DOHH2 (cell line): Measurements from ENCODE around the gene YTHDF2.
A peak's percentile ranks its signal among the peaks of the same experiment; 100 is the strongest.

ENCODE experiments used
- H3F3A ChIP-seq: fragments of 200-600 bp; sonication (generic), shearing (Covaris generic); 2 replicates; pipeline ENCODE4 v1.6.0; 2016; ENCODE audit warnings: antibody characterized with exemption, mild to moderate bottlenecking; ENCODE audit not compliant: control insufficient read depth, insufficient read depth
- H3K27ac ChIP-seq: fragments of 200-600 bp; sonication (generic); 2 replicates; pipeline ENCODE4 v1.5.1; 2014; ENCODE audit warnings: low read depth, mild to moderate bottlenecking, low read length, moderate library complexity
- H3K27me3 ChIP-seq: fragments of 200-600 bp; sonication (generic); 2 replicates; pipeline ENCODE4 v1.6.1; 2014; ENCODE audit warnings: mild to moderate bottlenecking, low read length, mixed read lengths; ENCODE audit not compliant: control insufficient read depth
- H3K36me3 ChIP-seq: fragments of 200-600 bp; sonication (generic); 2 replicates; pipeline ENCODE4 v1.6.1; 2014; ENCODE audit warnings: mild to moderate bottlenecking, low read length, moderate library complexity, mixed read lengths; ENCODE audit not compliant: control insufficient read depth
- H3K4me1 ChIP-seq: fragments of 200-600 bp; sonication (generic); 2 replicates; pipeline ENCODE4 v1.6.1; 2014; ENCODE audit warnings: mild to moderate bottlenecking, low read length, mixed read lengths; ENCODE audit not compliant: control insufficient read depth
- H3K4me2 ChIP-seq: fragments of 200-600 bp; sonication (generic); 2 replicates; pipeline ENCODE4 v1.6.0; 2014; ENCODE audit warnings: mild to moderate bottlenecking, low read length, moderate library complexity
- H3K4me3 ChIP-seq: fragments of 200-600 bp; sonication (generic); 2 replicates; pipeline ENCODE4 v1.5.1; 2014; ENCODE audit warnings: mild to moderate bottlenecking, low read length, mixed read lengths
- H3K79me2 ChIP-seq: fragments of 200-600 bp; sonication (generic); 2 replicates; pipeline ENCODE4 v1.6.1; 2014; ENCODE audit warnings: mild to moderate bottlenecking, low read length, mixed read lengths; ENCODE audit not compliant: control insufficient read depth
- H3K9me2 ChIP-seq: fragments of 200-600 bp; sonication (generic); replicated peaks from 2 replicates; pipeline ENCODE4 v1.6.1; 2014; ENCODE audit warnings: mild to moderate bottlenecking, low read length, mixed read lengths; ENCODE audit not compliant: control insufficient read depth
- H3K9me3 ChIP-seq: fragments of 200-600 bp; sonication (generic); 2 replicates; pipeline ENCODE4 v1.6.1; 2014; ENCODE audit warnings: antibody characterized with exemption, low read length, mixed read lengths; ENCODE audit not compliant: control insufficient read depth, insufficient read depth
- H4K20me1 ChIP-seq: fragments of 200-600 bp; sonication (generic); 2 replicates; pipeline ENCODE4 v1.6.0; 2014; ENCODE audit warnings: low read depth, mild to moderate bottlenecking, antibody characterized with exemption, low read length, moderate library complexity; ENCODE audit not compliant: control insufficient read depth, insufficient read depth
- EZH2phosphoT487 ChIP-seq: fragments of 200-600 bp; sonication (generic); IDR thresholded peaks from 2 replicates; pipeline ENCODE4 v1.6.1; 2017; ENCODE audit warnings: borderline replicate concordance, mild to moderate bottlenecking, antibody characterized with exemption, low read length, moderate library complexity, mixed read lengths
- TF ChIP-seq, protein P1 (sequence below): fragments of 200-600 bp; sonication (generic); IDR thresholded peaks from one replicate; pipeline ENCODE4 v1.5.1; 2014; ENCODE audit warnings: antibody characterized with exemption, mild to moderate bottlenecking, low read depth, low read length; ENCODE audit not compliant: poor library complexity, severe bottlenecking

YTHDF2 gene

DNA sequence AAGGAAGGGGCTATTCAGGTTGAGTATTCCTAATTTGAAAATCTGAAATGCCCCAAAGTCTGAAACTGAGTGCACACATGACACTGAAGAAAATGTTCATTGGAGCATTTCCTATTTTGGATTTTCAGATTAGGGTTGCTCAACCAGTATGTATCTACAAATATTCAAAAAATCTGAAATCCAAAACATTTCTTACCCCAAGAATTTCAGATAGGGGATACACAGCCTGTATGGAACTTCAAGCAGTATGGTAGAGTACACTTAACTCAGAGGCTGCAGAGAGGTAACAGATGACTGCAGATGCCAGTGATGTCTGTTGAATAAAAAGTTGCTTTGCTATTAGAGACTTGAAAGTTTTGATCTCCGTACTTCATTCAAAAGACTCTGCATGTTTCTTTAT, 19.0 kb downstream of the YTHDF2 start:
- H3K79me2 ChIP-seq, result peaks cover 100% of the 10 kb centered on the region
- H3K9me2 ChIP-seq, result no peaks in the 10 kb centered on the region
- no peaks in the 10 kb centered on the region for H3K9me3 ChIP-seq
- peaks cover 12% of the 10 kb centered on the region; the same call in 1 of the 2 replicates for H3K4me1 ChIP-seq
- no peak overlapping the region for H3K27ac ChIP-seq
- H3K4me3 ChIP-seq, result no peak overlapping the region
- no peak for TF ChIP-seq EZH2phosphoT487
- TF ChIP-seq, protein P1, sequence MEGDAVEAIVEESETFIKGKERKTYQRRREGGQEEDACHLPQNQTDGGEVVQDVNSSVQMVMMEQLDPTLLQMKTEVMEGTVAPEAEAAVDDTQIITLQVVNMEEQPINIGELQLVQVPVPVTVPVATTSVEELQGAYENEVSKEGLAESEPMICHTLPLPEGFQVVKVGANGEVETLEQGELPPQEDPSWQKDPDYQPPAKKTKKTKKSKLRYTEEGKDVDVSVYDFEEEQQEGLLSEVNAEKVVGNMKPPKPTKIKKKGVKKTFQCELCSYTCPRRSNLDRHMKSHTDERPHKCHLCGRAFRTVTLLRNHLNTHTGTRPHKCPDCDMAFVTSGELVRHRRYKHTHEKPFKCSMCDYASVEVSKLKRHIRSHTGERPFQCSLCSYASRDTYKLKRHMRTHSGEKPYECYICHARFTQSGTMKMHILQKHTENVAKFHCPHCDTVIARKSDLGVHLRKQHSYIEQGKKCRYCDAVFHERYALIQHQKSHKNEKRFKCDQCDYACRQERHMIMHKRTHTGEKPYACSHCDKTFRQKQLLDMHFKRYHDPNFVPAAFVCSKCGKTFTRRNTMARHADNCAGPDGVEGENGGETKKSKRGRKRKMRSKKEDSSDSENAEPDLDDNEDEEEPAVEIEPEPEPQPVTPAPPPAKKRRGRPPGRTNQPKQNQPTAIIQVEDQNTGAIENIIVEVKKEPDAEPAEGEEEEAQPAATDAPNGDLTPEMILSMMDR, result no peak
- H3K36me3 ChIP-seq, result peaks cover 80% of the 10 kb centered on the region
- H3K4me2 ChIP-seq, result 0 out of 2 replicates have a peak overlapping the region, but pooled peaks have one; percentile 4
- H3F3A ChIP-seq, result peaks cover 8% of the 10 kb centered on the region; the same call in 1 of the 2 replicates
- no peaks in the 10 kb centered on the region for H3K27me3 ChIP-seq
- peaks cover 48% of the 10 kb centered on the region for H4K20me1 ChIP-seq

DNA sequence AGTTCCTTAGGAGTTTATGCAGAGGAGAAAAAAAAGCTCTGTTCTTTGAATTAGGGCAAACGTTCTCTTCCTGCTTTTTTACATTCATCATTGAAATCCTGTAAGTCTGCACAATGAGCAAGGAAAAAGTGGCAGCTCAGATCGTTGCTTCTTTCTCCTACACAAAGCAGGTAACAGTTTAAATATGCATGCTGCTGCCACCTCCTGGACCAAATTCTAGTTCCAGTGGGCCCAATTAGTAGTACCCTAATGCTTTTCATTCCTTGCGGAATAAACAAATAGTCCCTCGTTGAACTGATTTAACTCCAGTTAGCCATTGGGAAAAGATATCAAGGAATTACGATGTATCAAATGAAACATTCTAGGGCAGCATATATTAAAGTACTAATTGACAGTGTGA, 20.1 kb downstream of the YTHDF2 start:
- H3K4me1 ChIP-seq, result peaks cover 8% of the 10 kb centered on the region; the same call in 1 of the 2 replicates
- H3K27me3 ChIP-seq, result no peaks in the 10 kb centered on the region
- peaks cover 100% of the 10 kb centered on the region for H3K79me2 ChIP-seq
- H3K9me2 ChIP-seq, result no peaks in the 10 kb centered on the region
- H3K4me3 ChIP-seq, result no peak overlapping the region
- TF ChIP-seq, protein P1, result peak; percentile 43
- TF ChIP-seq EZH2phosphoT487, result no peak
- peaks cover 44% of the 10 kb centered on the region for H4K20me1 ChIP-seq
- peaks cover 8% of the 10 kb centered on the region; the same call in 1 of the 2 replicates for H3F3A ChIP-seq
- H3K9me3 ChIP-seq, result no peaks in the 10 kb centered on the region
- H3K36me3 ChIP-seq, result peaks cover 78% of the 10 kb centered on the region
- H3K27ac ChIP-seq, result no peak overlapping the region
- H3K4me2 ChIP-seq, result no peak overlapping the region

DNA sequence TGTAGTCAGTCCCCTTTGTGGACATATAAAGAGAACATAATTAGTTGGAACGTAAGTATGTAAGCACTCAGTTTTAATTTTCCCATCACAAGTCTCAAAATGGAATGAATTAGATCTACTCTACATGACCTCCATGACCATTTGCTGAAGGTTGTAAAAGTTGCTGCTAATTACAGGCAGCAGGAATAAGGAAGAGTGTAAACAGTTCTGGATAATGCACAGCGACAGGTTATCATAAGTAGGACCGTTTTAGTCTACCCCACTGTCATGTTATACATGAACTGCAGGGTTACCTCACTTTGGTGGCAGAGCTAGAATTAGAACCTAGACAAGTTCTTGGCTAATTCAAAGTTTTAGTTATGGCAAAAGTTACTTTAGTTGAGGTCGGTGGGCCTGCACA, 21.7 kb downstream of the YTHDF2 start:
- H3K4me1 ChIP-seq, result peaks cover 6% of the 10 kb centered on the region; the same call in 1 of the 2 replicates
- H3K9me3 ChIP-seq, result no peaks in the 10 kb centered on the region
- H3K27ac ChIP-seq, result no peak overlapping the region
- no peaks in the 10 kb centered on the region for H3K9me2 ChIP-seq
- peaks cover 75% of the 10 kb centered on the region for H3K36me3 ChIP-seq
- no peak overlapping the region for H3K4me3 ChIP-seq
- H4K20me1 ChIP-seq, result peaks cover 39% of the 10 kb centered on the region
- H3F3A ChIP-seq, result peaks cover 10% of the 10 kb centered on the region; the same call in 1 of the 2 replicates
- no peak for TF ChIP-seq EZH2phosphoT487
- TF ChIP-seq, protein P1, result no peak
- H3K4me2 ChIP-seq, result no peak overlapping the region
- no peaks in the 10 kb centered on the region for H3K27me3 ChIP-seq
- H3K79me2 ChIP-seq, result peaks cover 100% of the 10 kb centered on the region
